ENCODE measurements around the gene OR52A5.

Gene OR52A5

GRCh38 chr11:5115339-5115738 is 22.8 kb downstream of the OR52A5 start:
- no peaks in the 10 kb centered on the region for H3K36me3 ChIP-seq (ENCODE audit: control insufficient read depth in 4 of 4, insufficient read depth in 4 of 4, low read length in 3 of 4)
- WGBS (ENCODE audit: insufficient coverage): 100% methylated on average over 2 of the region's 3 CpGs
- peaks cover 0 to 3% (median 0%) of the 10 kb centered on the region in 5 experiments for H3K27me3 ChIP-seq (replicated peaks in 2 of 5; ENCODE audit: control insufficient read depth in 4 of 5, insufficient read depth in 5 of 5, low read length in 4 of 5)
- POLR2A ChIA-PET: no interaction called here
- CTCF ChIA-PET: interaction anchor here (0.9 kb wide), 1 partner anchor 26 kb away, joined by 3 read pairs; no protein-coding TSS in a partner anchor
- H3K9me3 ChIP-seq (ENCODE audit: control extremely low read depth in 1 of 5, control insufficient read depth in 4 of 5, insufficient read depth in 2 of 5, low read depth in 1 of 5, low read length in 4 of 5): no peaks in the 10 kb centered on the region
- H3K4me3 ChIP-seq (ENCODE audit: control insufficient read depth in 1 of 7, extremely low read depth in 1 of 7, insufficient read depth in 4 of 7, low read depth in 2 of 7, low read length in 6 of 7): no peak overlapping the region
- no peak for DNase-seq
- no peaks in the 10 kb centered on the region for H3K4me1 ChIP-seq (ENCODE audit: control extremely low read depth in 1 of 4, control insufficient read depth in 4 of 4, insufficient read depth in 4 of 4, low read length in 3 of 4)
- no peak overlapping the region for H3K27ac ChIP-seq (ENCODE audit: insufficient read depth in 1 of 2, low read depth in 1 of 2, low read length in 2 of 2, poor library complexity in 1 of 2, severe bottlenecking in 2 of 2)

- POLR2A ChIA-PET: no interaction called here
- H3K36me3 ChIP-seq (ENCODE audit: control insufficient read depth in 4 of 4, insufficient read depth in 4 of 4, low read length in 3 of 4): no peaks in the 10 kb centered on the region
- no peaks in the 10 kb centered on the region for H3K4me1 ChIP-seq (ENCODE audit: control extremely low read depth in 1 of 4, control insufficient read depth in 4 of 4, insufficient read depth in 4 of 4, low read length in 3 of 4)
- CTCF ChIA-PET: no interaction called here
- DNase-seq: no peak
- no peaks in the 10 kb centered on the region for H3K9me3 ChIP-seq (ENCODE audit: control extremely low read depth in 1 of 5, control insufficient read depth in 4 of 5, insufficient read depth in 2 of 5, low read depth in 1 of 5, low read length in 4 of 5)
- H3K4me3 ChIP-seq (ENCODE audit: control insufficient read depth in 1 of 7, extremely low read depth in 1 of 7, insufficient read depth in 4 of 7, low read depth in 2 of 7, low read length in 6 of 7): no peak overlapping the region
- WGBS (ENCODE audit: insufficient coverage): 89% methylated on average over 3 of the region's 3 CpGs
- H3K27me3 ChIP-seq (replicated peaks in 2 of 5; ENCODE audit: control insufficient read depth in 4 of 5, insufficient read depth in 5 of 5, low read length in 4 of 5): peaks cover 0 to 5% (median 3%) of the 10 kb centered on the region in 5 experiments
- H3K27ac ChIP-seq (ENCODE audit: insufficient read depth in 1 of 2, low read depth in 1 of 2, low read length in 2 of 2, poor library complexity in 1 of 2, severe bottlenecking in 2 of 2): no peak overlapping the region
These were observed 30.9 kb downstream of the OR52A5 start for GRCh38 chr11:5107285-5107684.

GRCh38 chr11:5103066-5103465 is 35.1 kb downstream of the OR52A5 start:
- no peak overlapping the region for H3K4me3 ChIP-seq (ENCODE audit: control insufficient read depth in 1 of 7, extremely low read depth in 1 of 7, insufficient read depth in 4 of 7, low read depth in 2 of 7, low read length in 6 of 7)
- H3K4me1 ChIP-seq (ENCODE audit: control extremely low read depth in 1 of 4, control insufficient read depth in 4 of 4, insufficient read depth in 4 of 4, low read length in 3 of 4): no peaks in the 10 kb centered on the region
- peaks cover 0 to 5% (median 0%) of the 10 kb centered on the region in 5 experiments for H3K27me3 ChIP-seq (replicated peaks in 2 of 5; ENCODE audit: control insufficient read depth in 4 of 5, insufficient read depth in 5 of 5, low read length in 4 of 5)
- no peaks in the 10 kb centered on the region for H3K9me3 ChIP-seq (ENCODE audit: control extremely low read depth in 1 of 5, control insufficient read depth in 4 of 5, insufficient read depth in 2 of 5, low read depth in 1 of 5, low read length in 4 of 5)
- no peak for DNase-seq
- H3K36me3 ChIP-seq (ENCODE audit: control insufficient read depth in 4 of 4, insufficient read depth in 4 of 4, low read length in 3 of 4): no peaks in the 10 kb centered on the region
- POLR2A ChIA-PET: no interaction called here
- H3K27ac ChIP-seq (ENCODE audit: insufficient read depth in 1 of 2, low read depth in 1 of 2, low read length in 2 of 2, poor library complexity in 1 of 2, severe bottlenecking in 2 of 2): no peak overlapping the region
- CTCF ChIA-PET: no interaction called here

GRCh38 chr11:5102246-5102645 is 35.9 kb downstream of the OR52A5 start:
- H3K4me1 ChIP-seq (ENCODE audit: control extremely low read depth in 1 of 4, control insufficient read depth in 4 of 4, insufficient read depth in 4 of 4, low read length in 3 of 4): no peaks in the 10 kb centered on the region
- H3K36me3 ChIP-seq (ENCODE audit: control insufficient read depth in 4 of 4, insufficient read depth in 4 of 4, low read length in 3 of 4): no peaks in the 10 kb centered on the region
- POLR2A ChIA-PET: no interaction called here
- H3K27me3 ChIP-seq (replicated peaks in 2 of 5; ENCODE audit: control insufficient read depth in 4 of 5, insufficient read depth in 5 of 5, low read length in 4 of 5): peaks cover 0 to 5% (median 0%) of the 10 kb centered on the region in 5 experiments
- CTCF ChIA-PET: no interaction called here
- no peak overlapping the region for H3K4me3 ChIP-seq (ENCODE audit: control insufficient read depth in 1 of 7, extremely low read depth in 1 of 7, insufficient read depth in 4 of 7, low read depth in 2 of 7, low read length in 6 of 7)
- no peak for DNase-seq
- 80% methylated on average over 1 of the region's 2 CpGs for WGBS (ENCODE audit: insufficient coverage)
- H3K27ac ChIP-seq (ENCODE audit: insufficient read depth in 1 of 2, low read depth in 1 of 2, low read length in 2 of 2, poor library complexity in 1 of 2, severe bottlenecking in 2 of 2): no peak overlapping the region
- no peaks in the 10 kb centered on the region for H3K9me3 ChIP-seq (ENCODE audit: control extremely low read depth in 1 of 5, control insufficient read depth in 4 of 5, insufficient read depth in 2 of 5, low read depth in 1 of 5, low read length in 4 of 5)

- H3K4me1 ChIP-seq (ENCODE audit: control extremely low read depth in 1 of 4, control insufficient read depth in 4 of 4, insufficient read depth in 4 of 4, low read length in 3 of 4): no peaks in the 10 kb centered on the region
- H3K9me3 ChIP-seq (ENCODE audit: control extremely low read depth in 1 of 5, control insufficient read depth in 4 of 5, insufficient read depth in 2 of 5, low read depth in 1 of 5, low read length in 4 of 5): no peaks in the 10 kb centered on the region
- ChIA-PET CTCF (no interaction called here), POLR2A (no interaction called here)
- no peaks in the 10 kb centered on the region for H3K36me3 ChIP-seq (ENCODE audit: control insufficient read depth in 4 of 4, insufficient read depth in 4 of 4, low read length in 3 of 4)
- H3K4me3 ChIP-seq (ENCODE audit: control insufficient read depth in 1 of 7, extremely low read depth in 1 of 7, insufficient read depth in 4 of 7, low read depth in 2 of 7, low read length in 6 of 7): no peak overlapping the region
- no peak overlapping the region for H3K27ac ChIP-seq (ENCODE audit: insufficient read depth in 1 of 2, low read depth in 1 of 2, low read length in 2 of 2, poor library complexity in 1 of 2, severe bottlenecking in 2 of 2)
- no CpG with 5 or more reads among the region's 2 CpGs for WGBS (ENCODE audit: insufficient coverage)
- no peaks in the 10 kb centered on the region for H3K27me3 ChIP-seq (replicated peaks in 2 of 5; ENCODE audit: control insufficient read depth in 4 of 5, insufficient read depth in 5 of 5, low read length in 4 of 5)
- no peak for DNase-seq
These were observed 42.1 kb downstream of the OR52A5 start for GRCh38 chr11:5096011-5096410.

- Histone ChIP-seq H3K9me3 (ENCODE audit: control extremely low read depth in 1 of 5, control insufficient read depth in 4 of 5, insufficient read depth in 2 of 5, low read depth in 1 of 5, low read length in 4 of 5) (no peaks in the 10 kb centered on the region), H3K36me3 (ENCODE audit: control insufficient read depth in 4 of 4, insufficient read depth in 4 of 4, low read length in 3 of 4) (no peaks in the 10 kb centered on the region), H3K27me3 (replicated peaks in 2 of 5; ENCODE audit: control insufficient read depth in 4 of 5, insufficient read depth in 5 of 5, low read length in 4 of 5) (no peaks in the 10 kb centered on the region), H3K27ac (ENCODE audit: insufficient read depth in 1 of 2, low read depth in 1 of 2, low read length in 2 of 2, poor library complexity in 1 of 2, severe bottlenecking in 2 of 2) (no peak overlapping the region), H3K4me3 (ENCODE audit: control insufficient read depth in 1 of 7, extremely low read depth in 1 of 7, insufficient read depth in 4 of 7, low read depth in 2 of 7, low read length in 6 of 7) (no peak overlapping the region), H3K4me1 (ENCODE audit: control extremely low read depth in 1 of 4, control insufficient read depth in 4 of 4, insufficient read depth in 4 of 4, low read length in 3 of 4) (no peaks in the 10 kb centered on the region)
- DNase-seq: no peak
- ChIA-PET CTCF (no interaction called here), POLR2A (no interaction called here)
- WGBS (ENCODE audit: insufficient coverage): 100% methylated on average over 4 of the region's 8 CpGs
These were observed 45.2 kb downstream of the OR52A5 start for GRCh38 chr11:5092821-5093585.

GRCh38 chr11:5090668-5091067 is 47.5 kb downstream of the OR52A5 start:
- no peaks in the 10 kb centered on the region for H3K9me3 ChIP-seq (ENCODE audit: control extremely low read depth in 1 of 5, control insufficient read depth in 4 of 5, insufficient read depth in 2 of 5, low read depth in 1 of 5, low read length in 4 of 5)
- CTCF ChIA-PET: no interaction called here
- H3K4me1 ChIP-seq (ENCODE audit: control extremely low read depth in 1 of 4, control insufficient read depth in 4 of 4, insufficient read depth in 4 of 4, low read length in 3 of 4): no peaks in the 10 kb centered on the region
- H3K36me3 ChIP-seq (ENCODE audit: control insufficient read depth in 4 of 4, insufficient read depth in 4 of 4, low read length in 3 of 4): no peaks in the 10 kb centered on the region
- no peak overlapping the region for H3K27ac ChIP-seq (ENCODE audit: insufficient read depth in 1 of 2, low read depth in 1 of 2, low read length in 2 of 2, poor library complexity in 1 of 2, severe bottlenecking in 2 of 2)
- POLR2A ChIA-PET: interaction anchor here (0.6 kb wide), 1 partner anchor 16 kb away, joined by 3 read pairs; no protein-coding TSS in a partner anchor
- H3K27me3 ChIP-seq (replicated peaks in 2 of 5; ENCODE audit: control insufficient read depth in 4 of 5, insufficient read depth in 5 of 5, low read length in 4 of 5): no peaks in the 10 kb centered on the region
- DNase-seq: no peak
- no peak overlapping the region for H3K4me3 ChIP-seq (ENCODE audit: control insufficient read depth in 1 of 7, extremely low read depth in 1 of 7, insufficient read depth in 4 of 7, low read depth in 2 of 7, low read length in 6 of 7)
- 100% methylated on average over 1 of the region's 1 CpG for WGBS (ENCODE audit: insufficient coverage)
